DOHH2 (cell line): Measurements from ENCODE around the gene CCDC197.

ENCODE experiments used
- H3F3A ChIP-seq: fragments of 200-600 bp; sonication (generic), shearing (Covaris generic); 2 replicates; pipeline ENCODE4 v1.6.0; 2016; ENCODE audit warnings: antibody characterized with exemption, mild to moderate bottlenecking; ENCODE audit not compliant: control insufficient read depth, insufficient read depth
- H3K27ac ChIP-seq: fragments of 200-600 bp; sonication (generic); 2 replicates; pipeline ENCODE4 v1.5.1; 2014; ENCODE audit warnings: low read depth, mild to moderate bottlenecking, low read length, moderate library complexity
- H3K27me3 ChIP-seq: fragments of 200-600 bp; sonication (generic); 2 replicates; pipeline ENCODE4 v1.6.1; 2014; ENCODE audit warnings: mild to moderate bottlenecking, low read length, mixed read lengths; ENCODE audit not compliant: control insufficient read depth
- H3K36me3 ChIP-seq: fragments of 200-600 bp; sonication (generic); 2 replicates; pipeline ENCODE4 v1.6.1; 2014; ENCODE audit warnings: mild to moderate bottlenecking, low read length, moderate library complexity, mixed read lengths; ENCODE audit not compliant: control insufficient read depth
- H3K4me1 ChIP-seq: fragments of 200-600 bp; sonication (generic); 2 replicates; pipeline ENCODE4 v1.6.1; 2014; ENCODE audit warnings: mild to moderate bottlenecking, low read length, mixed read lengths; ENCODE audit not compliant: control insufficient read depth
- H3K4me2 ChIP-seq: fragments of 200-600 bp; sonication (generic); 2 replicates; pipeline ENCODE4 v1.6.0; 2014; ENCODE audit warnings: mild to moderate bottlenecking, low read length, moderate library complexity
- H3K4me3 ChIP-seq: fragments of 200-600 bp; sonication (generic); 2 replicates; pipeline ENCODE4 v1.5.1; 2014; ENCODE audit warnings: mild to moderate bottlenecking, low read length, mixed read lengths
- H3K79me2 ChIP-seq: fragments of 200-600 bp; sonication (generic); 2 replicates; pipeline ENCODE4 v1.6.1; 2014; ENCODE audit warnings: mild to moderate bottlenecking, low read length, mixed read lengths; ENCODE audit not compliant: control insufficient read depth
- H3K9me2 ChIP-seq: fragments of 200-600 bp; sonication (generic); replicated peaks from 2 replicates; pipeline ENCODE4 v1.6.1; 2014; ENCODE audit warnings: mild to moderate bottlenecking, low read length, mixed read lengths; ENCODE audit not compliant: control insufficient read depth
- H3K9me3 ChIP-seq: fragments of 200-600 bp; sonication (generic); 2 replicates; pipeline ENCODE4 v1.6.1; 2014; ENCODE audit warnings: antibody characterized with exemption, low read length, mixed read lengths; ENCODE audit not compliant: control insufficient read depth, insufficient read depth
- H4K20me1 ChIP-seq: fragments of 200-600 bp; sonication (generic); 2 replicates; pipeline ENCODE4 v1.6.0; 2014; ENCODE audit warnings: low read depth, mild to moderate bottlenecking, antibody characterized with exemption, low read length, moderate library complexity; ENCODE audit not compliant: control insufficient read depth, insufficient read depth
- EZH2phosphoT487 ChIP-seq: fragments of 200-600 bp; sonication (generic); IDR thresholded peaks from 2 replicates; pipeline ENCODE4 v1.6.1; 2017; ENCODE audit warnings: borderline replicate concordance, mild to moderate bottlenecking, antibody characterized with exemption, low read length, moderate library complexity, mixed read lengths
- TF ChIP-seq, protein P1 (sequence below): fragments of 200-600 bp; sonication (generic); IDR thresholded peaks from one replicate; pipeline ENCODE4 v1.5.1; 2014; ENCODE audit warnings: antibody characterized with exemption, mild to moderate bottlenecking, low read depth, low read length; ENCODE audit not compliant: poor library complexity, severe bottlenecking

The CCDC197 gene

DNA sequence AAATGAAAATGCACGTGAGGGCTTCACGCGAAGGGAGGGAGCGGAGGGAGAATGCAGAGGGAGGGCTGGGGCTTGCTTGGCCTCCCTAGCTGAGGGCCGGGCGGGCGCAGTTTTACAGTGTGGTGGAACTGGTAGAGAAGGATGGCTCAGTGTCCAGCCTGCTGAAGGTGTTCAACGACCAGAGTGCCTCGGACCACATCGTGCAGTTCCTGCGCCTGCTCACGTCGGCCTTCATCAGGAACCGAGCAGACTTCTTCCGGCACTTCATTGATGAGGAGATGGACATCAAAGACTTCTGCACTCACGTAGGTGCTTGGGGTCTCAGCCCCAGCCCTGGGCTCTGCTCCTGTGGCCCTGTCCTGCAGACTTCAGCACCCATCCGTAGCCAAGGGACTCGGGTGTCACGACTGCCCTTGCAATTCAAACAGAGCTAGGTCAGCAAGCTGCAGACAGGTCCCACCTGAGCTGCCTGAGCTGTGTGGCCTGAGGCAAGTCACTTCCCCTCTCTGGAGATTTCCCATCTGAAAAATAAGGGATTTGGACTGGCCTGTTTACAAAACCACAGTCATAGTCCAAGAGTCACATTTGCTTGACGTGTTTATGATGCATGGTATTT is 47.5 kb downstream of the CCDC197 start:
- Histone ChIP-seq H4K20me1 (no peaks in the 10 kb centered on the region), H3K4me2 (no peak overlapping the region), H3K79me2 (no peaks in the 10 kb centered on the region), H3K36me3 (peaks cover 48% of the 10 kb centered on the region), H3K9me3 (no peaks in the 10 kb centered on the region), H3K27me3 (no peaks in the 10 kb centered on the region), H3F3A (no peaks in the 10 kb centered on the region), H3K27ac (no peak overlapping the region), H3K4me1 (no peaks in the 10 kb centered on the region), H3K9me2 (no peaks in the 10 kb centered on the region), H3K4me3 (no peak overlapping the region)
- TF ChIP-seq, protein P1, sequence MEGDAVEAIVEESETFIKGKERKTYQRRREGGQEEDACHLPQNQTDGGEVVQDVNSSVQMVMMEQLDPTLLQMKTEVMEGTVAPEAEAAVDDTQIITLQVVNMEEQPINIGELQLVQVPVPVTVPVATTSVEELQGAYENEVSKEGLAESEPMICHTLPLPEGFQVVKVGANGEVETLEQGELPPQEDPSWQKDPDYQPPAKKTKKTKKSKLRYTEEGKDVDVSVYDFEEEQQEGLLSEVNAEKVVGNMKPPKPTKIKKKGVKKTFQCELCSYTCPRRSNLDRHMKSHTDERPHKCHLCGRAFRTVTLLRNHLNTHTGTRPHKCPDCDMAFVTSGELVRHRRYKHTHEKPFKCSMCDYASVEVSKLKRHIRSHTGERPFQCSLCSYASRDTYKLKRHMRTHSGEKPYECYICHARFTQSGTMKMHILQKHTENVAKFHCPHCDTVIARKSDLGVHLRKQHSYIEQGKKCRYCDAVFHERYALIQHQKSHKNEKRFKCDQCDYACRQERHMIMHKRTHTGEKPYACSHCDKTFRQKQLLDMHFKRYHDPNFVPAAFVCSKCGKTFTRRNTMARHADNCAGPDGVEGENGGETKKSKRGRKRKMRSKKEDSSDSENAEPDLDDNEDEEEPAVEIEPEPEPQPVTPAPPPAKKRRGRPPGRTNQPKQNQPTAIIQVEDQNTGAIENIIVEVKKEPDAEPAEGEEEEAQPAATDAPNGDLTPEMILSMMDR, result no peak
- no peak for TF ChIP-seq EZH2phosphoT487

DNA sequence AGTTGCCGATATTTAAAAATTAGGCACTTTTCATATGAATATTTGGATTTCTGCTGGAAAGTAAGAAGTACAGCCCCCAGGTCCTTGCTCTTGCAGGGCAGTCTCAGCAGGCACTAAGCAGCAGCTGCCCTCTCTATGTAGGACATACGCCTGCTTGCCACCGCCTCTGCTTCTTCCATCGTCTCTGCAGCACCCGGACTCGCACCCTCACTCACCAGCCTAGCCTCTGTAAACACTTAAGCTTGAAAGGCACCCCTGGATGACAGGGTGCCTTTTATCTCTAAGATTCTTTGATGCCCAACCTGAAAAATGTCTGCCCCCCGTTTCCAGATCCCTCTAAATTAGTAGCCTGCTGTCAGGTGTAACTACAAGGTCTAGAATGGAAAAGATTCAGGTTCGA is 48.0 kb downstream of the CCDC197 start:
- Histone ChIP-seq H4K20me1 (no peaks in the 10 kb centered on the region), H3K4me2 (no peak overlapping the region), H3K9me2 (no peaks in the 10 kb centered on the region), H3K27ac (no peak overlapping the region), H3K4me3 (no peak overlapping the region), H3K36me3 (peaks cover 53% of the 10 kb centered on the region), H3K79me2 (no peaks in the 10 kb centered on the region), H3K4me1 (no peaks in the 10 kb centered on the region), H3F3A (no peaks in the 10 kb centered on the region), H3K9me3 (no peaks in the 10 kb centered on the region), H3K27me3 (no peaks in the 10 kb centered on the region)
- TF ChIP-seq, protein P1, result no peak
- TF ChIP-seq EZH2phosphoT487, result no peak

DNA sequence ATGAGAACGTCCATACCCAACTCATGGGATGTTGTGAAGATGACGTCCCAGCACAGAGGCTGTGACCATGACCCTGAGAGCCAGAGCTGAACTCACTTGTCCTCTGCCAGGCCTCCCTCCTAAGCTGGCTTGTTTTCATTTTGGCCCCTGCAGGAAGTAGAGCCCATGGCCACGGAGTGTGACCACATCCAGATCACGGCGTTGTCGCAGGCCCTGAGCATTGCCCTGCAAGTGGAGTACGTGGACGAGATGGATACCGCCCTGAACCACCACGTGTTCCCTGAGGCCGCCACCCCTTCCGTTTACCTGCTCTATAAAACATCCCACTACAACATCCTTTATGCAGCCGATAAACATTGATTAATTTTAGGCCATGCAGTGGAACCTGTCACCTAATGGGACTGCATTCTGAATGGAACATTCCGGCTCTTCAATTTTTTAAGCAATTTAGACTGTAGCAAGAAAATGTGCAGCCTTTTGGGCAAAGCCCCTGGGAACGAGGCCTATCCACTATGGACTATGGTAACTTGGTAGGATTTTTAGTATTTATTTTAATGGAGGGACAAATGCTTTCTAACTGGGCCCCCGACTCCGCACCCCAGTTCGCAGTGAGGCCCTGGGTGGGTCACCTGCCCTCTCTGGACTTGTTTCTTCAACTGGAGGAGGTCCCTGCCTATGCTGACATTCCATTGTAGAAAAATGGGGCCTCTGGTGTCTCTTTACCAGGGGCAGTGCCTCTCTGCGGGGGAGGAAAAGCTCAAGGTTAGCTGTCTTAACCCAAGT is 48.7 kb downstream of the CCDC197 start:
- Histone ChIP-seq H3K9me2 (no peaks in the 10 kb centered on the region), H3K36me3 (peaks cover 60% of the 10 kb centered on the region), H3F3A (no peaks in the 10 kb centered on the region), H3K79me2 (no peaks in the 10 kb centered on the region), H3K9me3 (no peaks in the 10 kb centered on the region), H3K4me1 (no peaks in the 10 kb centered on the region), H3K4me2 (no peak overlapping the region), H4K20me1 (no peaks in the 10 kb centered on the region), H3K27me3 (no peaks in the 10 kb centered on the region), H3K27ac (no peak overlapping the region), H3K4me3 (no peak overlapping the region)
- TF ChIP-seq EZH2phosphoT487, result no peak
- TF ChIP-seq, protein P1, result no peak
